GM18909 (cell line): Measurements from ENCODE around the gene TIFAB.
A peak's percentile ranks its signal among the peaks of the same experiment; 100 is the strongest.

Experiments used
- ATAC-seq: cut with Tn5 transposase; IDR thresholded peaks from one replicate; pipeline ENCODE4 v1.9.1; 2021; ENCODE audit warnings: mild to moderate bottlenecking; ENCODE audit not compliant: unreplicated experiment, poor library complexity

TIFAB gene

DNA sequence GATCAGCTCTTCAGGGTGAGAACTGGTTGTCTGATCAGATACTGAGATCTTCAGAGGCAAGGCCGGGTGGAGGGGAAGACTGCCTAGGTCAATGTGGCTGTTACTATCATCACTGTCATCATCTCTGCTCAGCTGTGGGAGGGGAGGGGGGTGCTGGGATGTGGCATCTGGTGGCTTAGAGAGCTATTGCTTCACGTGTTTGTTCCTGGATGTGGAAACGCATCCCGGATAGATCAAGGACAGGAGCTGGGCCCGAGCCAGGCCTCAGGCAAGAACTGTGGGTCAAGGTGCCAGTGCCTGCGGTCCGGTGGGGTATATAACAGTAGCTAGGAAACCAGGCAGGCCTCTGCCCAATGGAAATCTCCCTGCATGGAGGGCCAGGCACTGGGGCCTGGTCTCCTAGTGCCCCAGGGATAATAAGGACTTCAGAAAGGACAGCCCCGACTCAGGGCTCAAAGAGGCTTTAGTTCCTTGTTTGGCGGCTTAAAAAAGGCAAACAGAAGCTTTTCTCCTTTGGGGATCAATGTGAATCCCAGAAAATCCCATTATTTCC, 30.3 kb upstream of the TIFAB start:
- no peak for ATAC-seq

- no peak for ATAC-seq
Measured at GRCh38 chr5:135481909-135482311, 29.8 kb upstream of the TIFAB start.

- ATAC-seq, result no peak
Measured at GRCh38 chr5:135481387-135481786, 29.2 kb upstream of the TIFAB start.

- no peak for ATAC-seq
Measured at GRCh38 chr5:135480511-135480910, 28.4 kb upstream of the TIFAB start.

- ATAC-seq, result no peak
Measured at GRCh38 chr5:135478938-135479337, 26.8 kb upstream of the TIFAB start.

DNA sequence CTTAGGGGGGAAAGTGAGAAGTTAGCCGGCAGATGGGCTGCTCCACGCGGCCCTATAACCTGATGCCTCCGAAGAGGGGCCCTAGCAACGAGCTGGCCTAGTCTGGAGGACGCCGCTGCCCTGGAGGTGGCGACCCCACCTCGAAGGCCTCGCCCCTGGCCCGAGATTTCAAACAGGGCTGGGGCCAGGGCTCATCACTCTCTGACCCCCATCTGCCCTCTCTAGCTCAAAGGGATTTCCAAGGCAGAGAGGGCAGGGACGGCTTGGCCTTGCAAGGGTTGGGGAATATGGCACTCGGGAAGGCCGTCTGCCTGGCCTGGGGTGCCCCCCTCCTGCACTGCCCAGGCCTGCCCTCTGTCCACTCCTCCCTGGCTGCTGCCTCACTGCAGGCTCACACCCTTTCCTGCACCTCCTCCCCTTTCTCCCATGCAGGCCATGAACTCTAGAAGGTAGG, 25.5 kb upstream of the TIFAB start:
- no peak for ATAC-seq

DNA sequence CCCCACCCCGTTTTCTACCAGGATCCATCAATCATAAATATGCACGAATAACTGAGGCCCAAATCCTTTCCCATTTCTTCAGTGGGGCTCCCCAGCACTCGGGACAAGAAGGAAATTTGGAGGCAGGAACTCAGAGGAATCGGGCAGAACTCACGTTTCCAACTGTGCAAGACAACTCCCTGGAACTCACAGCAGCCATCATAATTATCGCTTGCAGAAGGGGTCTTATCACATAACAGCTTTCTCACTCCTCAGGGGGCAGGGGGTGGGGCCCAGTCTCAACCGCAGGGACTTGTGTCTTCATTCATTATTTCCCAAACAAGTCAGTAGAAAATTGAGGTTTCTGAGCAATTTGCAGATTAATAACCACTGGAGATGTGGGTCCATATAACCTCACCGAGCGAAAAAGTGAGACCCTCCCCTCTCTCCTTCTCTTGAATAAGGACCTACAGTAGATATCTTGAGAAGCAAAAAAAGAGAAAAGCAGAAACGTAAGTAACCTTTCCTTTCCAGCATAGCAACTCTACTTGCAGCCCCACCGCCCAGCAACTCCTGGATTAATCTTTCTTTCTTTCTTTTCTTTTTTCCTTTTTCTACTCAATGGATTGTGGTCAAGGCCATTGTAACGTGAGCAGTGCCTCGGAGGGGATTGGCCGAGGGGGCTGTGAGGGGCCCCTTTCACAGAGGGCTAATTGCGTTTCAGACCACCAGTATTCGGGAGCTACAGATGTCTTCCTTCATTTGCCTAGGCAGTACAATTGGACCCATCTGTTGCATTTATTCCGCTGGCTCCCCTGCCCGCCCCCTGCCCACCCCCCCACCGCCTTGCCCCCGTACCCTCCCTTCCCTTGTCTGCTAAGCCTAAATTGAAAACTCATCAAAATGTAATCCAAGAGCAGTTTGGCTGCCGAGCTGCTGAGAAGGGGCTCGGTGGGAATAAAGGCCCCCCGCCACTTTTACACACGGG, 24.7 kb upstream of the TIFAB start:
- ATAC-seq, result no peak

DNA sequence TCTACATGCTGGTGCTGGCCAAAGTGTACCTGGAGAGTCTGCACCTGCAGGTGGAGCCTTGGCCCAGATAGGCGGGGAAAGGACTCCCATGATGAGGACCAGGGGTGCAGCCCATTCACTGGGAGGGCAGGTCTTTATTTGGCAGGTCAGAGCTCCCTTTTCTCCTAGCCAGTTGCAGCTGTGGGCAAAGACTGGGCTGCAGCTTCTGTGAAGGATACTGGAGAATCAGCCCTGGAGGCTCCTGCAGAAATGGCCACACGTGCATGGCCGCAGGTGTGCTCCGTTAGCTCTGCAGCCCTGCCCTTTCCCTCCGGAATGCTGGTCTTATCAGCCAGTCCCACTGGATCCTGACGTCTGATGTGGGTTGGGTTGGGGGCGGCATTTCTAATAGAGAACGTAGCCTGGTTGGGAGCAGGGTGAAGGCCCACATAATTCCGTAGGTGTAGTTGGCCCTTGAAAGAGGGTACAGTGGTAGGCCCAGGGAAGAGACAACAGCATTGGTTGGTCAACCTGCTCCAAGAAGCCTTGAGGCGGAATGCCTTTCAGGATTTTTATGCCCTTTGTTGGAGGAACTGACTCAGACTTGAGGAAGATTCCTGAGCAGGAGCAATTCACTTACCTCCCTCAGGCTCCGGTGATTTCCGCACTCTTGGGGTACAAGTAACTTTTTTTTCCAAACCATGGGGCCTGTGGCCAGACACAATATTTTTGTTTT, 22.0 kb upstream of the TIFAB start:
- no peak for ATAC-seq

- no peak for ATAC-seq
Measured at GRCh38 chr5:135472141-135472540, 20.0 kb upstream of the TIFAB start.

- ATAC-seq, result no peak
Measured at GRCh38 chr5:135471726-135472125, 19.6 kb upstream of the TIFAB start.

- no peak for ATAC-seq
Measured at GRCh38 chr5:135469911-135470310, 17.8 kb upstream of the TIFAB start.

DNA sequence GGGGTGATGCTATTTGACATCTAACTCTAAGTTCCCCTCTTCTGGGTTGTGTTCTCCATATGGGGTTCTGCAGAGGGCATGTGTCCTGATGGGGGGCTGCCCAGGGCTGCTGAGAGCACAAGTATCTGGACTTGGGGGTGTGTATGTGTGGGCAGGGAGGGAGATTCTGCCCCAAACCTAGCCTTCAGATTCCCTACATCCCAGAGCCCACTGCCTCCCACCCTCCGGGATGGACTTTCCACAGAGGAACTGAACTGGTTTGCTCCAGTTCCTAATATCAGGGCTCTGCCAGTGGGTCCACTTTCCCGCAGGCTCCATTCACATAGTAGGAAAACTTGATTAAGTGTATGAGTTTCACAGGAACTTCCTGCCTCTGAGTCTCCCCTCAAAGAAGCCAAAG, 16.4 kb upstream of the TIFAB start:
- ATAC-seq, result no peak

- no peak for ATAC-seq
Measured at GRCh38 chr5:135467871-135468485, 15.8 kb upstream of the TIFAB start.

- no peak for ATAC-seq
Measured at GRCh38 chr5:135467051-135467625, 15.0 kb upstream of the TIFAB start.

DNA sequence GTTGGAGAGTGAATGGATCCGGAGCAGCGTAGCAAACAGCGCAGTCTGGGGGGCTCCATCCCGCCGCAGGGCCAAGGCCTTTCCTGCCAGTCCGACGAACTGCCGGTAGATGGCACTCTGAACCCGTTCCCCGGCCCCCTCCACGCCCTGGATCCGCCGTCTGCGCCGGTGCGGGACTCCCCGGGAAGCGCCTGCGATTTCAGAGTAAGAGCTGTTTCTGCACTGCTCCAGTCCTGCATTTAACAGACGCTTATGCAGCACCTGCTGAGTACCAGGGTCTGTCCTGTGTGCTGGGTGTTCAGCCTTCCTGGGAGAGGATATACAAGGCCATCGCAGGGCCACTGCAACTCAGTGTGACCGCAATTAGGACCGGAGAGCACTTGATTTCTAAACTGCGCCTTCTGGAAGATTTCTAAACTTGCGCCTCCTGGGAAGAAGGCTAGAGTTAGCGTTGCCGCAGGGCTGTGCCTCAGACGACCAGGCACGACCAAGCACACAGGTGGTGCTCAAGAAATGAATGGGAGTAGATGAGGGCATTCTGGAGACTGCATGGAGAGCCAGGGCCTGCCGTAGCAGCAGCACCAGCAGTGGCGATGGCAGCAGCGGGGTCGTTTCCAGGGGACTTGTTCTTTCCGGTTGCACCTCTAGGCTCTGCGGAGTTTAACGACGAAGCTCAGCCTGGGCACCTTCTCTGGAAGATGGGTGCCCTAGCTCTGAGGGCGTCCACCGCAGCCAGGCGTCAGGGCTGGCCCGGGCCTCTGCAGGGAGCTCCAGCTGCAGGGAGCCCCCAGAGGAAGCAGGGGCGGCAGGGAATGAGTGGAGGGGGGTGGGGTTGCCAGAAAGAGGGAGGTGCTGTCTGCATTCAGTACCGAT, 14.3 kb upstream of the TIFAB start:
- ATAC-seq, result peak; percentile 69

DNA sequence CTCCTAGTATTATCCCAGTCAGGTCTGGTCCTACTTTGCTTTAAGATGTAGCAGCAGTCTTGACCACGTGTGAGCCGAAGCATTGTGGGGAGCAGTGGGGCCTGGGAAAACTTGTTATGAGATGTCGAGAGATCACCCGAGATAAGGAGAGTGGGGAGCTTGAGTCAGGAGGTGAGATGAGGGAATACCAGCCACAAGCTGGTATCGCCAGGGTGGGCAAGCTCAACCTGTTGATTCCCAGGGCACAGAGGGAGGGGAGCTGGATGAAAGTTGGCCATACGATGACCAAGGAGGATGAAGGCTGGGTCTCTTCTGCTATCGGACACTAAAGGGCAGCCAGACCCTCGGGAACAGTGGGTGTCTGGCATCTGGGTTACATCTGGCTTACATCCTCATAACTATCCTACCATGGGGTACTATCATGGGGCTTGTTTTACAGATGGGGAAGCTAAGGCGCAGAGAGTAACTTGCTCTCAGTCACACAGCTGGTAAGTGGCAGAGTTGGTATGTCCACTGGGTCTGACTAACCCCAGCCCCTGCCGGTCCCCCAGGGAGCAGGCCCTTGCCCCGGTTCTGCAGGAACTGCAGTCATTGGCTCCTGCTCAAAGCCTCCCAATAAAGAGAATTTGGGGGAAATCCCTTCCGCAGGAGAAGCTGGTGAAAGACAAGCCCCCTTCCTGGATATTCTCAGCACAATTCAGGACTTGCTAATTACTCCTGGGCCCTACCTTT, 13.4 kb upstream of the TIFAB start:
- no peak for ATAC-seq

- ATAC-seq, result peak; percentile 63
Measured at GRCh38 chr5:135462304-135462703, 10.2 kb upstream of the TIFAB start.

DNA sequence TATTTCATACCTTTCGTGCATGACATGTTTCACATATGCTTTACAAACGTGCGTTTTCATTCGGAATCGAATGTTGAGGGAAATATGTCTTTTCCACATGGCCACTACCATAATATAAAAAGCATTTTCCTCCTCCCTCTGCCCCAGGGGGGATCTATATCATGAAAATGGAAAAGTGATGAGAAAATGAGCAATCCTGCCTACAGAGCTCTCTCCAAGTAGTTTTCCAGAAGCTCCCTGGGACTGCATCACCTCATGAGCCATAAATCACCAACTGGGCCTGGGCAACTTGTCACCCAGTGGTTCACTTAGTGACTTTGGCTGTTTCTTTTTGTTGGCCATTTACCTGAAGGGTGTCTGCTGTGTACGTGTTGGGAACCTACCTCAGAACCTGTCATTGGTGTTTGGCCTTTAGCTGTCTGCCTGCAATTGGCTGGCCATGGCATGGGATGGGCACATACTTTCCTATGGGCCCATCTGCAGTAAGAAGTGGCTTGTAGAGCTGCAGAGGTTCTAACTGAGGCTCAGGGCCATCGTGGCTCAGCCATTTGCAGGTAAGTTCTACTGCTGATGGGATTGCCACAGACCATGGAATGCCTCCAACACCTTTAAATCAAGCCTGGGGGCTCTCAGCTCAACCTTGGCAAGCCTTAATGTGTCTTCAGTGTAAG, 9.5 kb upstream of the TIFAB start:
- ATAC-seq, result no peak
